GM10266 (cell line): ENCODE measurements around the gene SLC48A1.
A peak's percentile ranks its signal among the peaks of the same experiment; 100 is the strongest.

Source experiments
- DNase-seq: peaks from one replicate; pipeline ENCODE4 v3.0.0; 2012; ENCODE audit errors: extremely low spot score
- TF ChIP-seq, protein P1 (sequence below): IDR thresholded peaks from 2 replicates; pipeline ENCODE4 v1.5.1; 2012; ENCODE audit warnings: mild to moderate bottlenecking, low read depth; ENCODE audit not compliant: control insufficient read depth, insufficient read depth; ENCODE audit errors: missing control alignments

The SLC48A1 gene

DNA sequence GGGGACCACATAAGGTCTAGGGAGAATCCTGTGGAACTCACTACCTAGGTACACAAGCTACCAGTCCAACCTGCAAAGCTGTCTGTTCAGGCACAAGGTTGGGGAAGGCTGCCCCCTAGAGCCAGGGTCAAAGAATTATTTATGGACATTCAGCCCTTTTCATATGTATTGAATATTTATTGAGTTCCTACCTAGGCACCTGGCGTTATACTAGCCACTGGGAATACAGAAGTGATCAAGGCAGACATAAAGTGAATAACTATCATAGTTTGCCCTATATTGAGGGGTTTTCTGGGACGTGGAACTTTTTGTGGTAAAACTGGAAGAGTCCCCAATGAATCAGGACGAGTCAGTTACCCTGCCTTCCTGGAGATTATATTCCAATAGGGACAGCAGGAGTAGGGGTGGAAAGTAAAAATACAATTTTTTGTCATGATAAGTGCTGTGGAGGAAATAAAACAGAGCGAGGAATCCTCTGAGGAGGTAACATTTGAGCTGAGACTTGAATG is 5.8 kb upstream of the SLC48A1 start:
- TF ChIP-seq, protein P1, sequence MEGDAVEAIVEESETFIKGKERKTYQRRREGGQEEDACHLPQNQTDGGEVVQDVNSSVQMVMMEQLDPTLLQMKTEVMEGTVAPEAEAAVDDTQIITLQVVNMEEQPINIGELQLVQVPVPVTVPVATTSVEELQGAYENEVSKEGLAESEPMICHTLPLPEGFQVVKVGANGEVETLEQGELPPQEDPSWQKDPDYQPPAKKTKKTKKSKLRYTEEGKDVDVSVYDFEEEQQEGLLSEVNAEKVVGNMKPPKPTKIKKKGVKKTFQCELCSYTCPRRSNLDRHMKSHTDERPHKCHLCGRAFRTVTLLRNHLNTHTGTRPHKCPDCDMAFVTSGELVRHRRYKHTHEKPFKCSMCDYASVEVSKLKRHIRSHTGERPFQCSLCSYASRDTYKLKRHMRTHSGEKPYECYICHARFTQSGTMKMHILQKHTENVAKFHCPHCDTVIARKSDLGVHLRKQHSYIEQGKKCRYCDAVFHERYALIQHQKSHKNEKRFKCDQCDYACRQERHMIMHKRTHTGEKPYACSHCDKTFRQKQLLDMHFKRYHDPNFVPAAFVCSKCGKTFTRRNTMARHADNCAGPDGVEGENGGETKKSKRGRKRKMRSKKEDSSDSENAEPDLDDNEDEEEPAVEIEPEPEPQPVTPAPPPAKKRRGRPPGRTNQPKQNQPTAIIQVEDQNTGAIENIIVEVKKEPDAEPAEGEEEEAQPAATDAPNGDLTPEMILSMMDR, result peak; percentile 90
- peak; percentile 76 for DNase-seq

DNA sequence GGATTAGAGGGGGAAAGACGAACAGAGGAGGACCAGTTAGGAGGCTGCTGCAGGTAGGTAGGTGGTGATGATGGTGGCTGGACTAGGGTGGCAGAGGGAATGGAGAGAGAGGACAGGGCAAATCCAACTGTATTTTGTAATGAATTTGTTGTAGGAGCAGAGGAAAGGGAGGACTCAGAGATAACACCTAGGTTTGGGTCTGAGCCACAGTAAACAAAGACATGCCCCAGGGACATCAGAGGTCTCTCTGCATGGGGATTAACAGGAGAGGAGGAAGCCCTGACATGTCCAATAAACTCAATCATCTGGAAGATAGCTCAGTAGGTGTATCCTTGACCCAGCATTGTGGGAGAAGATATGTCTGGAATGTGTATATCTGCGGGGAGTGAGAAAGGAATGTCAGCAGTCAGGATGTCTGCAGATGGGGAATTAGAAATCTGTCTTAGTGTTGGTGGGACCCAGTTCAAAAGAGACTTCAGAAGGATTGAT is 4.7 kb upstream of the SLC48A1 start:
- DNase-seq, result no peak
- TF ChIP-seq, protein P1, result no peak

DNA sequence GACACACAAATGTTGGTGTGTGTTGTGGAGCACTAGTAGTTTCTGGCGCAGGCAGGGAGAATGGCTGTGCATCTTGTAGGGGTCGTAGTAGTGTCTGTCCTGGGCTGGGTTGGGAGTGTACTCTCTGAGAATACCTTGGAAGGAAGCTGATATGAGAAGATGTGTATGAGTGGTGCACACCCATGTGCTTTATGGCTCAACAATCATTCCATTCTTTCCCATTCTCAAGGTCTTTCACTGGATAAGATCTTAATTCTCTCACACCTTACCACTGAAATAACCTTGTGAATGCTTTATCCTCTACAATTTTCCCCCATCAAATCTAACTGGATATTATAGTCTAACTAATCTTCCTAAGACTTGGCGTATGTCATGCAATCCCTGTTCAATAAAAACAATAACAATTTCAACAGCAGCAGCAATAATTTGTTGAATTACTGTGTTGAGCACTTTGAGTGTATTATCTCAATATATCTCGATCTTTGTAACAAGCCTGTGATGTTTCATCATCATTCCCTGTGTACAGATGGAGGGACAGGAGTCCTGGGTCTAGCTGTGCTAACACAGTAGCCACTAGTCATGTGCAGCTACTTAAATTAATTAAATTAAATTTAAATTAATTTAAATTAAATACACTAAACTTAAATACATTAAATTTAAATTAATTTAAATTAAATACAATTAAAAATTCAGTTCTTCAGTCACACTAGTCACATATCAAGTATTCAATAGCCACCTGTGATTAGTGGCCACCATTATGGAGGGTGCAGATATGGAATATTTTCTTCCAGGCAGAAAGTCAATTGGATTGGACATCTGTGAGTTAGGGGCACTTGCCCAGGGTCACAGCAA is 3.6 kb upstream of the SLC48A1 start:
- TF ChIP-seq, protein P1, result no peak
- DNase-seq, result no peak

DNA sequence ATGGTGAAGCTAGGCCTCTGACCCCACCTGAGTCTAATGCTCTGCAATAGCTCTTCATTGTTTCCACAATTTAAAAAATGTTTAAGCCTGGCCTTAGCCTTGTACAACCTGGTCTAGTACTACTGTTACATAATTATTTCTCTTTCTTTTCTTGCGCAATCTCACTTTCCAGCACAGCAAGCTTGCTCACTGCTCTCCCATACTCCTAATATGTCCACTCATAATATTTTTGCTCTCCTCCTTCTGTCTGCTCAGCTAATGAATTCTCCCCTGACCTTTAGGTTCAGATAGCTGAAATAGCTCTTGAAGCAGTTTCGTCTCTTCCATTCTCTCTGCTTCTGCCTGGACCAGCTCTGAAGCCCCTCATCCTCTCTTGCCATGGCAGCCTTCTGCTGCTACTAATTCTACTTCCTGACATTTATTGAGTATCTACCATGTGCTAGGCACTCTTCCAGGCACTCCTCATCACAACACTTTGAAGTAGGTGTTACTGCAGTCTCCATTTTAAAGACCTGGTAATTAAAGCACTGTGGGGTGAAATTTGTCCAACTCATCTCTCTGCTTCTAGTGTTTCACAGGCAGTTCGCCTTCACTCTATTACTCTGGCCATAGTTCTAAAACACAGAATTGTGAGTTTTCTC is 2.8 kb upstream of the SLC48A1 start:
- DNase-seq, result no peak
- TF ChIP-seq, protein P1, result no peak

DNA sequence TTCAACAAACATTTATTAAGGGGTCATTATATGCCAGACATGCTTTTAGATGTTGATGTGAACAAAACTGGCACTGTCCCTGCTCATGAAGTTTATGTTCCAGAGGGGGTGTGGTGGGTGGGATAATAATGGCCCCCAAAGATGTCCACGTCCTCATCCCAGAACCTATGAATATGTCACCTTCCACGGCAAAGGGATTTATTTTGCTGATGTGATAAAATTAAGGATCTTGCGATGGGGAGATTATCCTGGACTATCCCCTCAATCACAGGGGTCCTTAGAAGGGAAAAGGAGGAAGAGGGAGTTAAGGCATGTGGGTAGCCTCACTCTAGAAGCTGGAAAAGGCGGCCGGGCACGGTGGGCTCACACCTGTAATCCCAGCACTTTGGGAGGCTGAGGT is 1.7 kb upstream of the SLC48A1 start:
- TF ChIP-seq, protein P1, result no peak
- no peak for DNase-seq

DNA sequence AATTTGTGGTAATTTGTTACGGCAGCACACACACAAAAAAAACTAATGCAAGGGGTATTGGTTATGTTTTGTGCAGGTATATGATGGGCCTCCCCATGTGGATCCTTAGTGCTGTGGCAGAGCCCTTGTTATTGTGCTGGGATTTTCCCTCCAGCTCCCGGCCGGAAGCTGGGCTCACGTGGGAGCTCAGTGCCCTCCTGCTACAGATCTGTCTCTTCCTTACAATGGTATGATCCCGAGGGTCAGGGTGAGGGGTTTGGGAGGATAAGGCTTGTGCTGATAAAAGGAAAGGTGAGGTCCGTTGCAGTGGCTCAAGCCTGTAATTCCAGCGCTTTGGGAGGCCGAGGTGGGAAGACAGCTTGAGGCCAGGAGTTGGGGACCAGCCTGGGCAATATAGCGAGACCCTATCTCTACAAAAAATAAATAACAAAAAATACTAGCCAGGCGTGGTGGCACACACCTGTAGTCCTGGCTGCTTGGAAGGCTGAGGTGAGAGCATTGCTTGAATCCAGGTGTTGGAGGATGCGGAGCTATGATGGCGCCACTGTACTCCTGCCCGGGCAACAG is 861 bp upstream of the SLC48A1 start:
- DNase-seq, result no peak
- TF ChIP-seq, protein P1, result no peak
